ENCODE measurements around the gene DGKQ. TPM values are rescaled to one million over a fixed set of nuclear protein-coding genes. Genes with fewer than 3 reads are reported as not detected.

The DGKQ gene
- total and polyA plus RNA-seq, 2 experiments from 2014 or later, result 4.0 to 22.4 TPM

DNA sequence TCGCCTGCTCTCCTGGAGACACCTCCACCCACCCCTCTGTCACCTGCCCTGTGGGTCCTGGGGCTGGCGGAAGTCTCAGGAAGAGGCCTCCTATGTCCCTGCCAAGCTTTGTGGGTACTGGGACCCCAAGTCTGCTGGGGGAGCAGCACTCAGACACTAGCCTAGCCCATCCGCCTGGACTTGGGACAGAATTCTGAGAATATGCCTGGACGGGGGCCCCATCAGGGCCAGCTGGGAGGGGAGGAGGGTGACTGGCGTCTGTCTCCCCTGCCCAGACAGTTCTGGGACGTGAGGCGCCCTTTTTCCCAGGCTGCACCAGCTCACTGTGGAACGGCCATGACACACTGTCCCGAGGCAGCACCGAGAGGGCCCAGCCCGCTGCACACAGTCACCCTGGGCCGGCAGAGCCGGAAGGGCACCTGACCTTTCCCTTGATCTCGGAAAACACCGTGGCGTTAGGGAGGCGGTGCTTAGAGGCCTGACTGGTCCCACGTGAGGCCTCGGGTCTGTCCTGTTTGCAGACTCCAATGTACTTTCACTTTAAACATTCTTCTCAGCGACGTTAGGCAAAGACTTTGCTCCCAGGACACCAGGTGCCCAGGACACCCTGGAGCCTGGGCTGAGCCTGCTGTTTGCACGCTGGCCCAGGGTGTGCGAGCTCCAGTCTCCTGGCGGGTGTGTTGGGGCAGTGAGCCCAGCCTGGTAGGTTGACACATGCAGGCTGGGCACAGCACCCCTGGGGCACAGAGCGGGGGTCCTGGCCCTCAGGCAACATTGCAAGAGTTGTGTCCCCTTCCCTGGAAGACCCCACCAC lies 19.1 kb upstream of the DGKQ start:
- H2AFZ ChIP-seq, result no peak overlapping the region
- TF ChIP-seq EZH2 (IDR thresholded peaks at IDR 0.05; ENCODE audit: low read depth, unreplicated experiment) (no peak), EZH2phosphoT487 (IDR thresholded peaks at IDR 0.05; ENCODE audit: unreplicated experiment) (no peak), JUNB (IDR thresholded peaks at IDR 0.05; ENCODE audit: unreplicated experiment) (no peak), NANOG (IDR thresholded peaks at IDR 0.05; ENCODE audit: borderline replicate concordance) (no peak), CREB1 (CRISPR knock-in tag; IDR thresholded peaks at IDR 0.05; ENCODE audit: low read depth) (no peak), STAT1 (IDR thresholded peaks at IDR 0.05; ENCODE audit: unreplicated experiment) (no peak), ZNF331 (CRISPR knock-in tag; IDR thresholded peaks at IDR 0.05; ENCODE audit: low read depth) (no peak), POLR2AphosphoS5 (IDR thresholded peaks at IDR 0.05; ENCODE audit: low read depth) (no peak), ZNF114 (CRISPR knock-in tag; IDR thresholded peaks at IDR 0.05) (no peak)
- TF ChIP-seq, protein P1, sequence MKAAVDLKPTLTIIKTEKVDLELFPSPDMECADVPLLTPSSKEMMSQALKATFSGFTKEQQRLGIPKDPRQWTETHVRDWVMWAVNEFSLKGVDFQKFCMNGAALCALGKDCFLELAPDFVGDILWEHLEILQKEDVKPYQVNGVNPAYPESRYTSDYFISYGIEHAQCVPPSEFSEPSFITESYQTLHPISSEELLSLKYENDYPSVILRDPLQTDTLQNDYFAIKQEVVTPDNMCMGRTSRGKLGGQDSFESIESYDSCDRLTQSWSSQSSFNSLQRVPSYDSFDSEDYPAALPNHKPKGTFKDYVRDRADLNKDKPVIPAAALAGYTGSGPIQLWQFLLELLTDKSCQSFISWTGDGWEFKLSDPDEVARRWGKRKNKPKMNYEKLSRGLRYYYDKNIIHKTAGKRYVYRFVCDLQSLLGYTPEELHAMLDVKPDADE (IDR thresholded peaks at IDR 0.05), result no peak
- TF ChIP-seq, protein P2, sequence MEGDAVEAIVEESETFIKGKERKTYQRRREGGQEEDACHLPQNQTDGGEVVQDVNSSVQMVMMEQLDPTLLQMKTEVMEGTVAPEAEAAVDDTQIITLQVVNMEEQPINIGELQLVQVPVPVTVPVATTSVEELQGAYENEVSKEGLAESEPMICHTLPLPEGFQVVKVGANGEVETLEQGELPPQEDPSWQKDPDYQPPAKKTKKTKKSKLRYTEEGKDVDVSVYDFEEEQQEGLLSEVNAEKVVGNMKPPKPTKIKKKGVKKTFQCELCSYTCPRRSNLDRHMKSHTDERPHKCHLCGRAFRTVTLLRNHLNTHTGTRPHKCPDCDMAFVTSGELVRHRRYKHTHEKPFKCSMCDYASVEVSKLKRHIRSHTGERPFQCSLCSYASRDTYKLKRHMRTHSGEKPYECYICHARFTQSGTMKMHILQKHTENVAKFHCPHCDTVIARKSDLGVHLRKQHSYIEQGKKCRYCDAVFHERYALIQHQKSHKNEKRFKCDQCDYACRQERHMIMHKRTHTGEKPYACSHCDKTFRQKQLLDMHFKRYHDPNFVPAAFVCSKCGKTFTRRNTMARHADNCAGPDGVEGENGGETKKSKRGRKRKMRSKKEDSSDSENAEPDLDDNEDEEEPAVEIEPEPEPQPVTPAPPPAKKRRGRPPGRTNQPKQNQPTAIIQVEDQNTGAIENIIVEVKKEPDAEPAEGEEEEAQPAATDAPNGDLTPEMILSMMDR (conservative IDR thresholded peaks at IDR 0.05; ENCODE audit: low read depth in 2 of 2), result no peak
- TF ChIP-seq, protein P3, sequence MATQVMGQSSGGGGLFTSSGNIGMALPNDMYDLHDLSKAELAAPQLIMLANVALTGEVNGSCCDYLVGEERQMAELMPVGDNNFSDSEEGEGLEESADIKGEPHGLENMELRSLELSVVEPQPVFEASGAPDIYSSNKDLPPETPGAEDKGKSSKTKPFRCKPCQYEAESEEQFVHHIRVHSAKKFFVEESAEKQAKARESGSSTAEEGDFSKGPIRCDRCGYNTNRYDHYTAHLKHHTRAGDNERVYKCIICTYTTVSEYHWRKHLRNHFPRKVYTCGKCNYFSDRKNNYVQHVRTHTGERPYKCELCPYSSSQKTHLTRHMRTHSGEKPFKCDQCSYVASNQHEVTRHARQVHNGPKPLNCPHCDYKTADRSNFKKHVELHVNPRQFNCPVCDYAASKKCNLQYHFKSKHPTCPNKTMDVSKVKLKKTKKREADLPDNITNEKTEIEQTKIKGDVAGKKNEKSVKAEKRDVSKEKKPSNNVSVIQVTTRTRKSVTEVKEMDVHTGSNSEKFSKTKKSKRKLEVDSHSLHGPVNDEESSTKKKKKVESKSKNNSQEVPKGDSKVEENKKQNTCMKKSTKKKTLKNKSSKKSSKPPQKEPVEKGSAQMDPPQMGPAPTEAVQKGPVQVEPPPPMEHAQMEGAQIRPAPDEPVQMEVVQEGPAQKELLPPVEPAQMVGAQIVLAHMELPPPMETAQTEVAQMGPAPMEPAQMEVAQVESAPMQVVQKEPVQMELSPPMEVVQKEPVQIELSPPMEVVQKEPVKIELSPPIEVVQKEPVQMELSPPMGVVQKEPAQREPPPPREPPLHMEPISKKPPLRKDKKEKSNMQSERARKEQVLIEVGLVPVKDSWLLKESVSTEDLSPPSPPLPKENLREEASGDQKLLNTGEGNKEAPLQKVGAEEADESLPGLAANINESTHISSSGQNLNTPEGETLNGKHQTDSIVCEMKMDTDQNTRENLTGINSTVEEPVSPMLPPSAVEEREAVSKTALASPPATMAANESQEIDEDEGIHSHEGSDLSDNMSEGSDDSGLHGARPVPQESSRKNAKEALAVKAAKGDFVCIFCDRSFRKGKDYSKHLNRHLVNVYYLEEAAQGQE (IDR thresholded peaks at IDR 0.05; ENCODE audit: unreplicated experiment), result no peak
- TF ChIP-seq, protein P4, sequence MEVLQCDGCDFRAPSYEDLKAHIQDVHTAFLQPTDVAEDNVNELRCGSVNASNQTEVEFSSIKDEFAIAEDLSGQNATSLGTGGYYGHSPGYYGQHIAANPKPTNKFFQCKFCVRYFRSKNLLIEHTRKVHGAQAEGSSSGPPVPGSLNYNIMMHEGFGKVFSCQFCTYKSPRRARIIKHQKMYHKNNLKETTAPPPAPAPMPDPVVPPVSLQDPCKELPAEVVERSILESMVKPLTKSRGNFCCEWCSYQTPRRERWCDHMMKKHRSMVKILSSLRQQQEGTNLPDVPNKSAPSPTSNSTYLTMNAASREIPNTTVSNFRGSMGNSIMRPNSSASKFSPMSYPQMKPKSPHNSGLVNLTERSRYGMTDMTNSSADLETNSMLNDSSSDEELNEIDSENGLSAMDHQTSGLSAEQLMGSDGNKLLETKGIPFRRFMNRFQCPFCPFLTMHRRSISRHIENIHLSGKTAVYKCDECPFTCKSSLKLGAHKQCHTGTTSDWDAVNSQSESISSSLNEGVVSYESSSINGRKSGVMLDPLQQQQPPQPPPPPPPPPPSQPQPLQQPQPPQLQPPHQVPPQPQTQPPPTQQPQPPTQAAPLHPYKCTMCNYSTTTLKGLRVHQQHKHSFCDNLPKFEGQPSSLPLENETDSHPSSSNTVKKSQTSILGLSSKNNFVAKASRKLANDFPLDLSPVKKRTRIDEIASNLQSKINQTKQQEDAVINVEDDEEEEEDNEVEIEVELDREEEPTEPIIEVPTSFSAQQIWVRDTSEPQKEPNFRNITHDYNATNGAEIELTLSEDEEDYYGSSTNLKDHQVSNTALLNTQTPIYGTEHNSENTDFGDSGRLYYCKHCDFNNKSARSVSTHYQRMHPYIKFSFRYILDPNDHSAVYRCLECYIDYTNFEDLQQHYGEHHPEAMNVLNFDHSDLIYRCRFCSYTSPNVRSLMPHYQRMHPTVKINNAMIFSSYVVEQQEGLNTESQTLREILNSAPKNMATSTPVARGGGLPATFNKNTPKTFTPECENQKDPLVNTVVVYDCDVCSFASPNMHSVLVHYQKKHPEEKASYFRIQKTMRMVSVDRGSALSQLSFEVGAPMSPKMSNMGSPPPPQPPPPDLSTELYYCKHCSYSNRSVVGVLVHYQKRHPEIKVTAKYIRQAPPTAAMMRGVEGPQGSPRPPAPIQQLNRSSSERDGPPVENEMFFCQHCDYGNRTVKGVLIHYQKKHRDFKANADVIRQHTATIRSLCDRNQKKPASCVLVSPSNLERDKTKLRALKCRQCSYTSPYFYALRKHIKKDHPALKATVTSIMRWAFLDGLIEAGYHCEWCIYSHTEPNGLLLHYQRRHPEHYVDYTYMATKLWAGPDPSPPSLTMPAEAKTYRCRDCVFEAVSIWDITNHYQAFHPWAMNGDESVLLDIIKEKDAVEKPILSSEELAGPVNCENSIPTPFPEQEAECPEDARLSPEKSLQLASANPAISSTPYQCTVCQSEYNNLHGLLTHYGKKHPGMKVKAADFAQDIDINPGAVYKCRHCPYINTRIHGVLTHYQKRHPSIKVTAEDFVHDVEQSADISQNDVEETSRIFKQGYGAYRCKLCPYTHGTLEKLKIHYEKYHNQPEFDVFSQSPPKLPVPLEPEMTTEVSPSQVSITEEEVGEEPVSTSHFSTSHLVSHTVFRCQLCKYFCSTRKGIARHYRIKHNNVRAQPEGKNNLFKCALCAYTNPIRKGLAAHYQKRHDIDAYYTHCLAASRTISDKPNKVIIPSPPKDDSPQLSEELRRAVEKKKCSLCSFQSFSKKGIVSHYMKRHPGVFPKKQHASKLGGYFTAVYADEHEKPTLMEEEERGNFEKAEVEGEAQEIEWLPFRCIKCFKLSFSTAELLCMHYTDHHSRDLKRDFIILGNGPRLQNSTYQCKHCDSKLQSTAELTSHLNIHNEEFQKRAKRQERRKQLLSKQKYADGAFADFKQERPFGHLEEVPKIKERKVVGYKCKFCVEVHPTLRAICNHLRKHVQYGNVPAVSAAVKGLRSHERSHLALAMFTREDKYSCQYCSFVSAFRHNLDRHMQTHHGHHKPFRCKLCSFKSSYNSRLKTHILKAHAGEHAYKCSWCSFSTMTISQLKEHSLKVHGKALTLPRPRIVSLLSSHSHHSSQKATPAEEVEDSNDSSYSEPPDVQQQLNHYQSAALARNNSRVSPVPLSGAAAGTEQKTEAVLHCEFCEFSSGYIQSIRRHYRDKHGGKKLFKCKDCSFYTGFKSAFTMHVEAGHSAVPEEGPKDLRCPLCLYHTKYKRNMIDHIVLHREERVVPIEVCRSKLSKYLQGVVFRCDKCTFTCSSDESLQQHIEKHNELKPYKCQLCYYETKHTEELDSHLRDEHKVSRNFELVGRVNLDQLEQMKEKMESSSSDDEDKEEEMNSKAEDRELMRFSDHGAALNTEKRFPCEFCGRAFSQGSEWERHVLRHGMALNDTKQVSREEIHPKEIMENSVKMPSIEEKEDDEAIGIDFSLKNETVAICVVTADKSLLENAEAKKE (CRISPR knock-in tag; IDR thresholded peaks at IDR 0.05), result no peak
- no peaks in the 10 kb centered on the region for H3K4me1 ChIP-seq (ENCODE audit: insufficient read depth)
- no peak overlapping the region for H3K4me3 ChIP-seq
- Mint-ChIP-seq H3K36me3 (ENCODE audit: low read depth) (no peaks in the 10 kb centered on the region), H3K27ac (no peak overlapping the region), H3K9me3 (no peaks in the 10 kb centered on the region), H3K27me3 (ENCODE audit: insufficient read depth, low read depth, poor library complexity) (peaks cover 22% of the 10 kb centered on the region), H3K4me1 (peaks cover 2% of the 10 kb centered on the region; the same call in 1 of the 3 replicates), H3K4me3 (no peak overlapping the region)
- DNase-seq (ENCODE audit: low spot score) (no peak), ATAC-seq (no peak)
- 0 out of 2 replicates have a peak, but pooled peaks cover under 1% of the 10 kb centered on the region for H3F3A ChIP-seq (replicated peaks; ENCODE audit: low read depth)
- H3K9me2 ChIP-seq (ENCODE audit: insufficient read depth), result no peaks in the 10 kb centered on the region
- no peaks in the 10 kb centered on the region for H3K79me2 ChIP-seq (replicated peaks; ENCODE audit: insufficient read depth)
- H3K4me2 ChIP-seq, result no peak overlapping the region
- no peak overlapping the region for H3K27ac ChIP-seq (ENCODE audit: low read depth)
- no peaks in the 10 kb centered on the region for H4K20me1 ChIP-seq (replicated peaks; ENCODE audit: insufficient read depth)
- H3K27me3 ChIP-seq (ENCODE audit: insufficient read depth), result peaks cover 20% of the 10 kb centered on the region
- H3K36me3 ChIP-seq (ENCODE audit: insufficient read depth), result no peaks in the 10 kb centered on the region

Data from GM23338 (cell line).